NCI-H446 treated with DMSO at 0.1 percent for 48 hours (cell line): ENCODE results near the gene SLC15A4.
"Not testable (repeated sequence)": the region's sequence is repeated elsewhere in the genome, so short reads cannot be mapped to it uniquely, and the experiment has no call there.

Experiments
- DNase-seq: peaks from one replicate; lab custom pipeline; 2025; lab: John Stamatoyannopoulos, UW

The SLC15A4 gene

DNA sequence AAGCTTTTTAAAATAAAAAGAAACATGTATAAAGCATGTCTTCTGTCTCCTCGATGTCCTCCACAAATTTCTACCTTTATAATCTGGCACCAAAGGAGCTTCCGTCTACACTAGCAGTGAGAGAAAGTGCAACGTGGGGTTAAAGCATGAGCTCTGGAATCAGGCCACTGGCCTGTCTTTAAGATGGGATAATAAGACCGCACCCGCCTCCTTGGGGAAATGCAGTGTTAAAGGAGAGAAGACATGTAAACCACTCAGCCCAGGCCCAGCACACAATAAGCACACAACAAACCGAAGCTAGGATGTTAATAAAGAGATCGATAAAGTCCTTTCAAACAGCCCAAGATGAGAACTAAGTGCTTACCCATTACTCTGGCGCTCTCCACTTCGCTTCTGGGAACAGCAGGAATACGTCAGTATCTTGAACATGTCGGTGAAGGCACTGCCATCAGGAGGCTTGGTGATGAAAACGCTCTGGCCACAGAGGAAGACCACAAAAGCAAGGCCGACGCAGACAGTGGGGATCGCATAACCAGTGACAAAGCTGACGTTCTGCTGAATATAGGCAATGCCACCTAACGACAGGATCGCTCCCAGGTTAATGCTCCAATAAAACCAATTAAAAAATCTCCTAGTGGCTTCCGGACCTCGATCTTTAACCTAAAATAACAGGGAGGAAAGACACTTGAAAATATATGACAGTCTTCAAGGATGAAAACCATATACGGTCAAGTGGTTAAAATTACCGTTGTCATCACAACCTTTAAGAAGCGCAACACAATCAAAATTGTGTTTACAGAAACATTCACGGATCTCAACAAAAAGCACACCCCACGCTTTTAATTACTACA is 9.1 kb downstream of the SLC15A4 start:
- DNase-seq = no peak

DNA sequence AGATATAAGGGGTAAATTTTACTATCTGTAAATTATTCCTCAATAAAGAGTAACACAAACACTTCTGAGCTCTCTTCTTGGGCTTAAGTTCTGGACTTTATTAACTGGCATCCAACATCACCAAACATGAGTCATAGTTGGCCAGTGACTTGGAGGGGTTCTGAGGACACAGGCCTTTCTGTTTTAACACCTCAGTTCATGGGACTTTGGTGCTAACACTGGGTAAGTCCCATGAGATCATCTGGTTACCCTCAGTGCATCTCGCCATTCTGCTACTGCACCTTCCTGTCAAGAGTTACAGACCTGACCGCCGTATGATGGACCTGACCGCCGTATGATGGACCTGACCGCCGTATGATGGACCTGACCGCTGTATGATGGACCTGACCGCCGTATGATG is 9.9 kb downstream of the SLC15A4 start:
- DNase-seq = no peak

DNA sequence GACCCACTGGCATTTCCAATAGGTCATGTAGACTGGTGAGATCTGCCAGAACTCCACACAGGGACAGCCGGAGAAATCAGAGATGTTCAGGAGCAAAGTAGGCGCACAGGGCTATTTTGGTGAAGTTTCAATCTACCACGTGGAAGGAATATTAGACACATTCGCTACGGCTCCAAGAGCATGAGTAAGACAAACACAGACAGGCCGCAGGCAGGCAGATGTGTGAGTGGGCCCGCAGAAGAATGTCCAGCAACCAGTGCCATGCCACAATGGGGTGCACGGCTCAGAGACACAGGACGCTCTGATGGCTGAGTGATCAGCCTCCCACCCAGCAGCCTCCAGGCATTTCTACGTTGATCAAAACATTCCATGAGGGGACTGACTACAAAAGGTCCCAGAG is 10.4 kb downstream of the SLC15A4 start:
- no peak for DNase-seq

DNA sequence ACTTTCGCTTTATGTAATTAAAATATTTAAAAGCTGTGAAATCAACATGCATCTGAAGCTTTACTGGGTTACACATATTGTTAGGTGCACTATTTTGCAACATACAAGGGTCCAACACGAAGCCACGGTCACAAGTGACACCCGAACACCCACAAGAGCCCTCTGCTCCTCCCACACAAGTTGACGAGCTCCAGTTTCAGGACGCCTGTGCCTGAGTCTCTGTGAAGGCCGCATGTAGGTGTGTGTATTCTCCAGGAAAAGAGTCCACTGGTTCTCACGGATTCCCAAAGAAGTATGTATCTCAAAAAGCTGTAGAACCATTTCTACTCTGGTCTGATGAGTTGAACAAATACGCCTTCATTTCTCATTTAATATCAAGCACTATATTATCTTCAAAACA is 12.0 kb downstream of the SLC15A4 start:
- DNase-seq = no peak

DNA sequence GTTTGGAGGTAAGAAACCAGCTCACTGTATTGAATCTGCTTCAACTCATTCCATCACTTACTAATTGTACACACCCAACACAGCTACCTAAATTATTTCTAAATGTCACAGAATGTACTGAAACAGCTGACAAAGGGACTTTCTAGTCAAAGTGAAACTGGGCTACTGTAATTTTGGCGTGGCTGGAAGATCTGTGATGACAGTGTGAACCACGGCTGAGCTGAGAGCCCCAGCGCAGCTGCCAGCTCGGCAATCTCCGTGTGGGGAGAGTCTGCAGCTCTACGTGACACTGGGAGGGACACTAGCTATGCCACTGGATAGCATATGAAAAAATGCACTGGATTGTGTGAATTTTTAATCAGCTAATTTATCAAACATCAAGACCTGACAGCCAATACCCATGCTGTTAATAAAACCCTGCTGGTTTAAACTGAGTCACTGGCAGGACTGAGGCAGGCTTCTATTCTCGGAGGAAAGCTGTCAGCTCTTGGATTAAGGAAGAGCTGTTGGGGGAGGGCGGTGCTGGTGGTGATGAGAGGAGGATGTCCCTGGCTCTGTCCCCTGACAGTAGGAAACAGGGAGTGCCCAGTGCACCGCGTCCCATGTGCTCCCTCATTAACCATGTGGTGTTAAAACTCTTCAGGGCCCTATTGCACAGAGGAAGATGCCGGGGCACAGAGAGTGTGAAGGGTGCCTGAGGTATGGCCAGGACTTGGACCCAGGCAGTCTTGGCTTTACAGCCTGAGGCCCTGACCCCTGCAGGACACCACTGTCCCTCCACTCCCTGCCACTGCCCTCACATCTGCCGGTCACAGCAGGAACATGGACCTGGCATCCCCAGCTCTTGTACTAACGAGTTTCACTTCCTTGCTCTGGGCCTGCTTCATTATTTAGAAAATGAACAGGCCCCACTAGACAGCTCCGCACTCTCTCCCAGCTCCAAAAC is 13.3 kb downstream of the SLC15A4 start:
- no peak for DNase-seq

DNA sequence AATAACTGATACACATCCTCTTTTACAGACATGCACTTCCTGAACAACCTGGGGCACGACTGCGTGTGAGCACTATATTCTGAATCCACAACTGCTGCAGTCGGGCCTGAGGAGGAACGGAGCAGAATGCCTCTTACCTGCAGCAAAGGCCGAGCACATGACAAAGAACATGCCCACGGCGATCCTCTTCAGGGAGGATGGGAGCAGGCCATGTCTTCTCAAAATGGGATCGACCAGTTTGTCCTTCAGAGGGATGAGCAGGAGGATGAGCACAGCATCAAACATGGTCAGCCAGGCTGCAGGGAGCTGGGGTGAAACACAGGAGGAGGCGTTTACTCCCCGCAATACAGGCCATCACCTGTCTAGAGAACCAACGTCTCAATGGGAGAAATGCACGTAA is 15.1 kb downstream of the SLC15A4 start:
- no peak for DNase-seq

DNA sequence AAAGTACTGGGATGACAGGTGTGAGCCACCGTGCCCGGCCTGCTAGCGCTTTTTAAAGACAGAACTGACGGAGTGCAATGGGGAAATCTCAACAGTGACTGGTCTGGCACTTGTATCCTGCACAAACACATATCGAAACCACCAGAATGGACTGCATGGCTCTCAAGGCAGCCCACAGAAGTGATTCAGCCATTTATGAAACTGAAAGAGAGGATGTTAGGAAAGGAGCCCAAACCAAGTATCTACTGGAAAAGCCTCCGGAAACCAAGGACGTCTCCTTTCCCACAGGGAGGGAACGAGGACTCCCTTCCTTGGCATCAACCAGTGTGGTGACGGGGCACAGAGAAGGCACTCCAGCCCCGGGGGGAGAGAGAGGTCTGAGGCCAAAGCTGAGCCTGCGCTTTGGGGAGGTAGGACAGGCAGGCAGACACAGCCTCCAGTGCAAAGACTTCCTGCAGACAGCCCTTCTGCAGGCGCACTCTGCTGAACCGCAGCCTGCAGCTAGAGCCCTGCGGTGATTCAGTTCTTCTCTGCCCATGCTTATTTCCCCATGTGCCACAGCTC is 16.5 kb downstream of the SLC15A4 start:
- no peak for DNase-seq

DNA sequence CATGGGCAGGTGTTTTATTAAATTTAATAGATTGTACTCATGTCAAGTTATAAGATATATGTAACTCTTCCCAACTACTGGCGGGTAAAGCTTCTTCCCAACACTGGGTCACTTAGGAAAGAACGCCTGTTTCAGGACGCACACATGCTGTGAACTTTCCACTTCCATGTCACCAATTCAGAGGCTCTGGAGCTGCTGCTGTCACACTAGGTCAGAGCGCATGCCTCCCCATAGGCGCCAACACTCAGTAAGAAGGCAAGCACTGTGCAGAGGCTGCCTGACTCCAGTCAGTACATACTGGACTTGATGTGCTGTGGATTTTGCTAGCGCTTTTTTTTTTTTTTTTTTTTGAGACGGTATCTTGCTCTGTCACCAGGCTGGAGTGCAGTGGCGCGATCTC is 17.2 kb downstream of the SLC15A4 start:
- DNase-seq = no peak

DNA sequence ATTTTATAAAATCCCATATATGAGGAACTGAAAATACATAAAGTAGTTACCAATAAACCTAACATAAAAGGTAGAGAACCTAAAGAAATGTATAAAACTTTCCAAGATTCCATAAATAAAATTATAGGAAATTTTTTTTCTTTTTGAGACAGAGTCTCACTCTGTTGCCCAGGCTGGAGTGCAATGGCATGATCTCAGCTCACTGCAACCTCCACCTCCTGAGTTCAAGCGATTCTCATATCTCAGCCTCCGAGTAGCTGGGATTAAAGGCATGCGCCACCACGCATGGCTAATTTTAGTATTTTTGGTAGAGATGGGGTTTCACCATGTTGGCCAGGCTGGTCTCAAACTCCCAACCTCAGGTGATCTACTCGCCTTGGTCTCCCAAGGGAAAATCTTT is 18.4 kb downstream of the SLC15A4 start:
- DNase-seq = not testable (repeated sequence)

DNA sequence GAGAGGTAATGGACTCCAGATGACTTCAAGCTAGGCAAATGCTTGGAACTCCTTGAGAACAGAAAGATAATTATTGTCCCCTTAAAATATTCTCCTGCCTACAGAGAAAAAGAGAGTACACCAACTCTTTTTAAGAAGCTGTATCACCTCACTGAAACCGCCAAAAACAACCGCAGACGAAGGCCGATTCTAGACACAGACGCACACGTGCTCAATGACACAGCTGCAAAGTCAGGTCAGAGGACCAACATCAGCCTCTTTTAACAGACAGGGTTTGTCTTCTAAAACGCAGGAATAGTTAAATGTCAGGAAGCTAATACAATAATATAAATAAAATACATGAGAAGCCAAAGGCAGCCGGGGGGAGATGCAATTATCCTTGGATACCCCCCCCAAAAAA is 19.0 kb downstream of the SLC15A4 start:
- DNase-seq = no peak

DNA sequence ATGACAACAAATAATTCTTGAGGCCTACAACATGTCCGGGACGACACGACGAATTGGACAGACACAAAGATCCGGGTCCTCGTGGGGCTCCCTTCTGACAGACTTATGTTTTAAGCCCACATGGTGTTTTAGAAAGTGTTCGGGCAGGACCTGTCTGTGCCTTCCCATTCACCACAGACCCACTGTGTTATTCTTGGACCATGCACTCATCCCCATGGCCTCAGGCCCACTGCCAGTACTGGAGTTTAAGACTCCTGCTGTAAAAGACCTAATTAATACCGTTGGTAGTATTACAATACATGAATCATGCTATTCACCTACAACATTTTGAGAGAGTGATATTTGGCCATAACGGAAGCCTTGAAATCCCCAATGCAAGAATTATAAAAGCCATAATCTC is 20.0 kb downstream of the SLC15A4 start:
- no peak for DNase-seq

DNA sequence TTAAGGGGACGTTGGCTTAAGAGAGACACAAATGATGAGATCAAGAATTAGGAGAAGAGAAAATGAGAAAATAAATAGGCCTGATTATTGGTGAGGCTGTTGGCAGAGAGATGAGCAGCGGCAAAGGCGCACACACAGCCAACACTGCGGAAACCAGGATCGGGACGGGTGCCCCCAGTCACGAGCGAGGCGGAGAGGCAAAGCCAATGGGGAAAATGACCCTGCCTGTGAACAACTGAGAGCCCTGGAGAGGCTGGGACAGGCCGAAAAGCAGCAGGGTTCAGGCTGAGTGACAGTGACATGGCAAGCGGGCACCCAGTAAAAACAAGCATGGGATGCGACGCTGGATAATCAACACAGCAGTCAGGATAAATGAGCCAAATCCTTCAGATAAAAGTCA is 21.0 kb downstream of the SLC15A4 start:
- no peak for DNase-seq

DNA sequence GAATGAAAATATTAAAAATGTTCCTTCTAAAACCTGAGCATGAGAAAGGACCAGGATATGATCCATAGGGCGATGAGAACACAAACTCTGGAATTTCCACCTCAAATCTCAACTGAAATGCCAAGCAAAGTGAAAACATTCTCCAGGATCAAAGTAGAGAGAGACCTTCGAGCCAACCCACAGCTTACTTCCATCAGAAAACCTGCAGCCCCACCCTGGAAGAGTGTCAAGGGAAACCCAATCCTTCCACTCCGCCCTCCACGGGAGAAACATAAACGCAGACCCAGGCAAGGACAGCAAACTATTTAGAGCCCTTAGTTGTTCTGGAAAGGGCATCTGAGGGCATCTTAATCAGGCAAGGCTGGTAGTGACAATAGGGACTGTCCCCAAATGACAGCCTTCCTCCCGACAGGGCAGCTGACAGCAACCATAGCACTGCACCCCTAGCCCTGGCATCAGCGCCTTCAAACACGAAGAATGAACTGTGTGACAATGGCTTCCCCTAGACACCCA is 21.8 kb downstream of the SLC15A4 start:
- no peak for DNase-seq

DNA sequence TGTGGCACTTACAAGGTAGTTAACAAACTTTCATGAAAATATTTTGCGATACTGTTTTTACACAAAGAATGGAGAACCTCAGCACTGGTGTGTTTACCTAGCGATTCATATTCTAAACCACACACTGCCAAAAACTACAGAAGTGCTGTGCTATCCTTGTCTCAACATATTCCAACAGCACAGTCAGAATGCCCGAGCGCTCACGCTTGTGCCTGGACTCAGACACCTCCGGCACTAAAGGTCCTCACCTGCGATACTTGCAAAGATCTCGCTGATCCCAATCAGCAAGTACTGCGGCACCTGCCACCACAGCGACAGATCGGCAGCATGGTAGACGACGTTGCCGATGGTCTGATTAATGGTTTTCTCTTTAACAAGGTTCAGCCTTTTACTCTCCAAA is 23.2 kb downstream of the SLC15A4 start:
- no peak for DNase-seq

DNA sequence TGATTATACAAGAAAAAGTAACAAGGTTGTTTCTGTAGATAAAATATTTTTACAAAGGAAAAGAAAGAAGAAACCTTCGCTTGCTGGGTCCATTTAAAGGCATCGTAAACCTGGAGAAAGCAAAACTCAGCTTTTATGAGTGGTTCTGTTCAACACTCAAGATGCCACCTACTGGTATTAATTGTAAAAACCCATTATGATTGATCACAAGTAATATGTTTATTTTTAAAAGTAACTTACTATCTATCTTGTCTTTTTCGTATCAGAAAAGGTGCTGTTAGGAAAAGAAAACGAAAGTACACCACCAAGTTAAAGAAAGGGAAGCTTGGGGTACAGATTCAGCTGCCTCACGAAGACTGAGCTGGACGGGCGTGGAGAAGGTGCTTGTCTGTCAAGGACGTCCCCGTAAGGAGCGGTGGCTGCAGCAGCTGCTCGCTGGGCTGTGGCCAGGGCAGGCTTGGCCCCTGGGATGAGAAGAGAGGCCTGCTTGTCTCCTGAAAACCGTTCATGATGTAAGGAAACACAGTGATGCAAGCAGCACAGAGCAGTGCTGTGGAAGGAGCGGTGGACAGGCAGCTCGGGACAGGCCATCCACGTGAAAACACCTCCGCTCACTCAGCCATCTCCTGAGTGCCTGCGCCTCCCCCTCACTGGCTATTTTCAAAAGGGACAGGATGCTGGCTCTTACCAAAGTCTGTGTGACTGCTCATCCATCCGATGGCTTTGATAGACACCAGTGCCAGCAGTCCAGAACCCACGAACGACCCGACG is 25.0 kb downstream of the SLC15A4 start:
- no peak for DNase-seq

DNA sequence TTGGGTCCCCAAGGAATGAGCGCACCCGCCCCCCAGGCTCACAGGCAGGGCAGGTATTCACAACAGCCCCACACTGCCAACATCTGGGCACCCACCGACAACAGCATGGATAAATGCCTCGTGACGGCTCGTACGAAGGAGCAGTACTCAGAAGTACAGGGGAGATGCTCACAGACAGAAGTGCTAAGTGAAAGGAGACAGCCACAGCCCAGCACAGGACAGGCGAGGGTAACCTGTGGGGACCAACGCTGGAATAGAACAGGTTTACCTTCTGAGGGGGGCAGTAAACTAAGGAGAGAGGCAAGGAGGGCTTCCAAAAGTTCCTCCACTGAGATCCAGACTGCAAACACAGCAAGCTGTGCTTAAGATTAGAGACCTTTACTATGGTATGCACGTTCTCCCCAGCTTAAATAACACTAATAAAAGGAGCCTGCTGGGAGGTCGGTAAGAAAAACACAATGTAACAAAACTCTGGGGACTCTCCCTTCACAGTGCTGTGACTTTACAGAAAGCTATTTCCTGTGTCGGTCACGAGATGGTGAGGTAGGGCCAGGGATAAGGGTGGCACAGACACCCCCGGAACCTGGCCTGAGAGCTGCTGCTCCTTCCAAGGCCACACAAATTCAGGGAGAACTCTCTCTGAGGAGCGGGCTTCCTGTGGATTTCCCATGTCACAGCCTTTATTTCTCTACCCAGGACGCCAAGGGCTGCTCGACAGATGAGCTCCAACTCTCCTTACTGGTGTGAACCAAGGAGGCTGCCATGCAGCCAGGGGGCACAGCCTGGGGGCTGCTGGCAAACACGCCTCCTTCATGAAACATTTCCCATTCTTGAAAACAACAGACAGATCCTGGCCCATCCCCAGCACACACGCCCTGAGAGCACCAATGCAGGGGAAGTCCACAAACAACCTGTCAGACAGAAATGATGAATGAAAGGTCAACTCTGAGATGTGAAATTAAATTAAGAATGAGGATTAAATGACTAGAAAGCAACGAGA is 26.3 kb downstream of the SLC15A4 start:
- DNase-seq = no peak

DNA sequence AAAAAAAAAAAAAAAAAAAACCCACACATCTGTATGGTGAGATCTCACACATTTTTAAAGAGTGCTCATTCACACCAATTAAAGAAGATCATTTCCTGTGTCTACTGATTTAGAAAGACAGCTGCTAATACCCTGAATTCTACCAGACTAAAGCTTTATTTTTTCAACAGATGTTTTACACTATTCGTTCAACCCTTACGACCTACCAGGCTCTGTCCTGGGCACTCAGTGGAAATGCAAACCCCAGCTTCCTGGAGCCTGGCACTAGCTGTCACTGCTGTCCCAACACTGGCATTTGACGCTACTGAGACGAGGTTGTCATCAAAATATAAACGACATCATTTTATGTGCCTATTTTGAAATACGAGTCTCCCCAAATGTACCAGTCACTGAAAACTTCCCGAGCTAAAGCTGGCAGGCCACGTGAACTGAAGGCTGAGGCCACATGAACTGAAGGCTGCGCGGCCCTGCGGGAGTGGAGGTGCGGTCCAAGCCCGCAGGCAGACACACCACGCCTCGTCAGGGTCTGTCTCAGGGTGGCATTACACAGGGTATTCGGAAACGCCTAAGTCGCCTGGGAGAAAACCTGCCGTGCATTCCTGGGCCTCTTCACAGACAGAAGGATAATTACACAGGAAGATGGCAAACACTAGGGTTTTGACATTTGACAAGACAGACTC is 27.2 kb downstream of the SLC15A4 start:
- DNase-seq = no peak

DNA sequence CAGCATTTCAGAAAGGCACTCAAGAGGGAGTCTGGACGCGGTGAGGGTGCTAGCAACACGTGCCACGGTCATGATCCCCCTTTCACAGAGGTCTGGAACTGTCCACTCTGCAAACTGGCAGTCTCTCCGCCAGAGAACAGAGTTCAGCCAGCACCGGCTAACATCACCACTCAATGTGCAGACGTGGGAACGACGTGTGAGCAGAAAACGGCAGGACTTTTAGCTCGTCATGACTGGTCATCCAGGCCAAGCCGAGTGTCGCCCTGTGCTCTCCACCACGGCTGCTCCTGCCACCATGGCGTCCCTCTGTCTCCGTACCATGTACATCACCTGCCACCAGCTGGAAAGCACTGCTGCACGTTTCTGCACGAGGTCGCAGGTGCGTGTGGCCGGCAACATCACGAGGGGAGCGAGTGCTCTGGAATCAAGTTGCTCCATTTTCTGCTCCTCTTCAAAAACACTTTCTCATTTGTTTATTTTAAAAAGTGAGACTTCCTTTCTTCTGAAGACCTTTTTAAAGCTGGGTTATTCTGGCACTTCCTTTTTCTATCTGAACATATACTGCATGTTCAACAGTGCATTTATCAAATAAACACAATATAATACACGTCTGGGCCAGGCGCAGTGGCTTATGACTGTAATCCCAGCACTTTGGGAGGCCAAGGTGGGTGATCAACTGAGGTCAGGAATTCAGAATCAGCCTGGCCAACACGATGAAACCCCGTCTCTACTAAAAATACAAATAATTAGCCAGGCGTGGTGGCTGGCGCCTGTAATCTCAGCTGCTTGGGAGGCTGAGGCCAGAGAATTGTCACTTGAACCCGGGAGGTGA is 28.0 kb downstream of the SLC15A4 start:
- no peak for DNase-seq
